Keratinocyte (primary cell): ENCODE data around the gene ATP8A2. TPM values are rescaled to one million over a fixed set of nuclear protein-coding genes. Genes with fewer than 3 reads are reported as not detected.

Experiments used
- DNase-seq: peaks from one replicate; pipeline ENCODE4 v3.0.0-alpha.2; 2011; ENCODE audit warnings: low read depth, missing footprints, low spot score
- FAIRE-seq: peaks from 2 replicates; lab custom pipeline; 2011; peaks lifted over from hg19 to GRCh38; lab: Jason Lieb, UNC
- H2AFZ ChIP-seq: 2 replicates; pipeline ENCODE4 v1.6.0; 2012; ENCODE audit warnings: low read length, control low read depth, inconsistent platforms; ENCODE audit not compliant: control insufficient read depth
- H3K27ac ChIP-seq: 2 replicates; pipeline ENCODE4 v1.5.1; 2011; ENCODE audit warnings: low read length; ENCODE audit not compliant: control insufficient read depth, insufficient read depth
- H3K27me3 ChIP-seq: 3 replicates; pipeline ENCODE4 v1.6.0; 2011; ENCODE audit warnings: low read length; ENCODE audit not compliant: control insufficient read depth, insufficient read depth; ENCODE audit errors: extremely low read depth
- H3K36me3 ChIP-seq, 2 experiments: 2 replicates in 1 of 2; 3 replicates in 1 of 2; pipeline ENCODE4 v1.5.1; 2011; ENCODE audit warnings: low read length in 2 of 2, mild to moderate bottlenecking in 1 of 2; ENCODE audit not compliant: control insufficient read depth in 2 of 2, insufficient read depth in 2 of 2; ENCODE audit errors: extremely low read depth in 1 of 2
- H3K4me1 ChIP-seq: 3 replicates; pipeline ENCODE4 v1.5.1; 2011; ENCODE audit warnings: low read length; ENCODE audit not compliant: control insufficient read depth, insufficient read depth; ENCODE audit errors: extremely low read depth
- H3K4me2 ChIP-seq: 3 replicates; pipeline ENCODE4 v1.6.0; 2011; ENCODE audit warnings: low read depth, low read length; ENCODE audit not compliant: control insufficient read depth, insufficient read depth; ENCODE audit errors: extremely low read depth
- H3K4me3 ChIP-seq, 3 experiments: fragments of 200-600 bp in 1 of 3; sonication (generic) in 1 of 3; 2 replicates in 2 of 3; 3 replicates in 1 of 3; pipeline ENCODE4 v1.5.1; 2011 to 2016; ENCODE audit warnings: low read length in 3 of 3, mild to moderate bottlenecking in 3 of 3, control low read depth in 2 of 3, inconsistent platforms in 1 of 3, low read depth in 1 of 3, mixed read lengths in 1 of 3, mixed run types in 1 of 3, moderate library complexity in 1 of 3; ENCODE audit not compliant: control insufficient read depth in 2 of 3, insufficient read depth in 2 of 3; ENCODE audit errors: extremely low read depth in 1 of 3
- H3K79me2 ChIP-seq: 2 replicates; pipeline ENCODE4 v1.6.0; 2012; ENCODE audit warnings: low read length; ENCODE audit not compliant: control insufficient read depth, insufficient read depth
- H3K9ac ChIP-seq: 3 replicates; pipeline ENCODE4 v1.6.0; 2011; ENCODE audit warnings: low read length; ENCODE audit not compliant: control insufficient read depth, insufficient read depth; ENCODE audit errors: extremely low read depth
- H3K9me1 ChIP-seq: 3 replicates; pipeline ENCODE4 v1.6.0; 2011; ENCODE audit warnings: low read length; ENCODE audit not compliant: control insufficient read depth, insufficient read depth; ENCODE audit errors: extremely low read depth
- H3K9me3 ChIP-seq: 2 replicates; pipeline ENCODE4 v1.5.1; 2012; ENCODE audit warnings: low read depth, low read length; ENCODE audit not compliant: control insufficient read depth
- H4K20me1 ChIP-seq: 3 replicates; pipeline ENCODE4 v1.6.0; 2011; ENCODE audit warnings: low read length; ENCODE audit not compliant: control insufficient read depth, insufficient read depth; ENCODE audit errors: extremely low read depth
- EZH2 ChIP-seq: IDR thresholded peaks from one replicate; pipeline ENCODE4 v1.6.1; 2012; ENCODE audit warnings: inconsistent platforms, mild to moderate bottlenecking, low read length, moderate library complexity
- dilution Hi-C: fragments of 300-500 bp; cut with MboI; formaldehyde crosslinking; loops from one replicate; pipeline ENCODE4 v1.7.0; 2020; ENCODE audit warnings: low sequenced_read_pairs; ENCODE audit not compliant: extremely low pct_ligation_motif_present
- polyA plus RNA-seq, 5 experiments: library from polyadenylated mRNA; depleted of rRNA in 3 of 5; stranded (reverse) in 3 of 5; stranded (forward) in 1 of 5; unstranded in 1 of 5; fragments of >200 nt; gene quantifications; 1 replicate in 1 of 5; 2 replicates in 3 of 5; 3 replicates in 1 of 5; pipeline versions ENCODE4 v1.2.1 to v1.2.3, GENCODE V29; 2011 to 2012; ENCODE audit warnings: missing spikeins in 2 of 5, low read depth in 1 of 5, low replicate concordance in 1 of 5
- TF ChIP-seq, protein P1 (sequence below), 3 experiments: IDR thresholded peaks in 1 of 3; conservative IDR thresholded peaks in 1 of 3; optimal IDR thresholded peaks in 1 of 3; 2 replicates in 2 of 3; 3 replicates in 1 of 3; pipeline versions ENCODE3 to v1.5.1; 2011; ENCODE audit warnings: low read length in 3 of 3, mild to moderate bottlenecking in 3 of 3, moderate library complexity in 2 of 3, control low read depth in 1 of 3, inconsistent platforms in 1 of 3; ENCODE audit not compliant: insufficient read depth in 2 of 3; ENCODE audit errors: extremely low read depth in 1 of 3

The ATP8A2 gene
- polyA plus RNA-seq, 1 donor (not counting 4 experiments of a cell fraction or from before 2014, with no cell fraction given) = 0.16 TPM

GRCh38 chr13:25871389-25872125 lies 499.8 kb downstream of the ATP8A2 start:
- H3K79me2 ChIP-seq = no peaks in the 10 kb centered on the region
- H3K27me3 ChIP-seq = no peaks in the 10 kb centered on the region
- H3K4me1 ChIP-seq = peaks cover 4% of the 10 kb centered on the region
- no peaks in the 10 kb centered on the region for H3K9me1 ChIP-seq
- FAIRE-seq = no peak
- H3K27ac ChIP-seq = no peak overlapping the region
- H3K36me3 ChIP-seq = no peaks in the 10 kb centered on the region
- H3K9me3 ChIP-seq = no peaks in the 10 kb centered on the region
- H3K4me3 ChIP-seq = no peak overlapping the region
- dilution Hi-C loops = no loop called here
- H2AFZ ChIP-seq = no peak overlapping the region
- DNase-seq = no peak
- no peaks in the 10 kb centered on the region for H4K20me1 ChIP-seq
- no peak for TF ChIP-seq EZH2
- TF ChIP-seq, protein P1, sequence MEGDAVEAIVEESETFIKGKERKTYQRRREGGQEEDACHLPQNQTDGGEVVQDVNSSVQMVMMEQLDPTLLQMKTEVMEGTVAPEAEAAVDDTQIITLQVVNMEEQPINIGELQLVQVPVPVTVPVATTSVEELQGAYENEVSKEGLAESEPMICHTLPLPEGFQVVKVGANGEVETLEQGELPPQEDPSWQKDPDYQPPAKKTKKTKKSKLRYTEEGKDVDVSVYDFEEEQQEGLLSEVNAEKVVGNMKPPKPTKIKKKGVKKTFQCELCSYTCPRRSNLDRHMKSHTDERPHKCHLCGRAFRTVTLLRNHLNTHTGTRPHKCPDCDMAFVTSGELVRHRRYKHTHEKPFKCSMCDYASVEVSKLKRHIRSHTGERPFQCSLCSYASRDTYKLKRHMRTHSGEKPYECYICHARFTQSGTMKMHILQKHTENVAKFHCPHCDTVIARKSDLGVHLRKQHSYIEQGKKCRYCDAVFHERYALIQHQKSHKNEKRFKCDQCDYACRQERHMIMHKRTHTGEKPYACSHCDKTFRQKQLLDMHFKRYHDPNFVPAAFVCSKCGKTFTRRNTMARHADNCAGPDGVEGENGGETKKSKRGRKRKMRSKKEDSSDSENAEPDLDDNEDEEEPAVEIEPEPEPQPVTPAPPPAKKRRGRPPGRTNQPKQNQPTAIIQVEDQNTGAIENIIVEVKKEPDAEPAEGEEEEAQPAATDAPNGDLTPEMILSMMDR (optimal IDR thresholded peaks at IDR 0.05 in 1 of 3, IDR thresholded peaks at IDR 0.05 in 1 of 3, conservative IDR thresholded peaks at IDR 0.05 in 1 of 3; ENCODE audit: extremely low read depth in 1 of 3, insufficient read depth in 2 of 3, low read length in 3 of 3) = no peak
- no peak overlapping the region for H3K9ac ChIP-seq
- no peak overlapping the region for H3K4me2 ChIP-seq

GRCh38 chr13:25872481-25873241 lies 500.9 kb downstream of the ATP8A2 start:
- dilution Hi-C loops = no loop called here
- H3K9me1 ChIP-seq = no peaks in the 10 kb centered on the region
- H3K4me2 ChIP-seq = no peak overlapping the region
- TF ChIP-seq, protein P1 (optimal IDR thresholded peaks at IDR 0.05 in 1 of 3, IDR thresholded peaks at IDR 0.05 in 1 of 3, conservative IDR thresholded peaks at IDR 0.05 in 1 of 3; ENCODE audit: extremely low read depth in 1 of 3, insufficient read depth in 2 of 3, low read length in 3 of 3) = no peak
- TF ChIP-seq EZH2 = no peak
- H3K4me3 ChIP-seq = no peak overlapping the region
- no peaks in the 10 kb centered on the region for H3K9me3 ChIP-seq
- no peak overlapping the region for H3K9ac ChIP-seq
- H4K20me1 ChIP-seq = no peaks in the 10 kb centered on the region
- no peak for FAIRE-seq
- H3K27ac ChIP-seq = no peak overlapping the region
- H3K27me3 ChIP-seq = no peaks in the 10 kb centered on the region
- no peak for DNase-seq
- no peaks in the 10 kb centered on the region for H3K36me3 ChIP-seq
- H3K4me1 ChIP-seq = peaks cover 4% of the 10 kb centered on the region
- H2AFZ ChIP-seq = no peak overlapping the region
- no peaks in the 10 kb centered on the region for H3K79me2 ChIP-seq
